Measurements from ENCODE around the gene PFN1. TPM values are rescaled to one million over a fixed set of nuclear protein-coding genes. Genes with fewer than 3 reads are reported as not detected.
A peak's percentile ranks its signal among the peaks of the same experiment; 100 is the strongest.

PFN1 gene
- total and polyA plus RNA-seq, 9 of the 15 experiments (the other 6 are each of a cell fraction or from before 2014, with no cell fraction given) = 60.5 to 1,479 (median 456) TPM

DNA sequence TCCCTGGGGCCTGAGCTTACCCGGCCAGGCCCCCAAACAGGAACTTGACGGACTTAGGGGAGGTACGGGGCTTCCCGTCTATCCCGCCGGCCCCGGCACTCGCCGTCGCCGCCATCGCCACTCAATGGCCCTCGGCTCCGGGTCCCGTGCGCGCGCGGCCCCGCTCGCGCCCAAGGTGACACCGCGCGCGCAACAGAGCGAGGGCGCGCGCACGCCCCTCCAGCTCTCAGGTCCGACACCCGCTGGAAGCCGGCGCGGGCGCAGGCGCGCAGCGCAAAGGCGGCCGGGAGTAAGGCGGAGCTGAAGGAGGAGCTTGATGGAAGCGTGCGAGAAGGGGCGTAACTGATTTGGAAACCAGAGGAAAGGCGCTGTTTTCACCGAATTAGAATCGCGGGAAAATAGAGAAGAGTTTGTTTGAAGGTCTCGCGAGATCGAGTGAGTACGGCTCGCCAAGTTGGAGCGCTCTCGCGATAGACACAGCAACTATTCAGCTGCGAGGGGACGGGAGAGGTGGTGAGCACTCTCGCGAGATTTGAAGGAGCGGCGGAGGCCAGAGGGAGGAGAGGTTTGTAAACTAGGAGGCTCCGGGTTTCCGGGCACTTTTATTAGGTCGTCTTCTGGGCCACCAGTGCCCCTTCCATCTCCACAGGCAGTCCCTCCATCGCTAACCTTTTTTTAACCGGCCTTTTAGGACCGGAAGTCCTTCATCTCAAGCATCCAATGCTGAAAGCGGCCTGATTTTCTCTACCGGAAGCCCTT is 8.4 kb downstream of the PFN1 start, which contains the start of the genes RNF167 and SLC25A11 (continued):
- TF ChIP-seq TOE1 (IDR thresholded peaks at IDR 0.05; ENCODE audit: borderline replicate concordance) (no peak; the same call in 1 of the 2 replicates), TOE1 (CRISPR knock-in tag; IDR thresholded peaks at IDR 0.05; ENCODE audit: borderline replicate concordance, low read depth) (no peak), ZNF140 (CRISPR knock-in tag; IDR thresholded peaks at IDR 0.05) (no peak), SNRNP70 (optimal IDR thresholded peaks at IDR 0.05; ENCODE audit: low read depth, low read length) (no peak), FIP1L1 (IDR thresholded peaks at IDR 0.05; ENCODE audit: low read depth, low read length, poor library complexity, severe bottlenecking) (peak; percentile 28), HSF4 (CRISPR knock-in tag; IDR thresholded peaks at IDR 0.05; ENCODE audit: borderline replicate concordance) (no peak), HDGF (IDR thresholded peaks at IDR 0.05) (no peak), MTF1 (CRISPR knock-in tag; IDR thresholded peaks at IDR 0.05; ENCODE audit: borderline replicate concordance) (no peak), L3MBTL2 (IDR thresholded peaks at IDR 0.05) (peak; percentile 51; the same call in 1 of the 2 replicates), PHF21A (IDR thresholded peaks at IDR 0.05; ENCODE audit: borderline replicate concordance, low read depth) (no peak), ZNF766 (CRISPR knock-in tag; conservative IDR thresholded peaks at IDR 0.05) (peak; percentile 93), BRD4 (IDR thresholded peaks at IDR 0.05) (no peak), HOXB6 (CRISPR knock-in tag; IDR thresholded peaks at IDR 0.05; ENCODE audit: borderline replicate concordance) (no peak), MAFF (IDR thresholded peaks at IDR 0.05; ENCODE audit: low read length) (peak; percentile 82; the same call in 1 of the 2 replicates), ZNF124 (CRISPR knock-in tag; IDR thresholded peaks at IDR 0.05) (no peak), SAFB (IDR thresholded peaks at IDR 0.05; ENCODE audit: borderline replicate concordance, low read depth, low read length) (no peak), ZNF224 (CRISPR knock-in tag; IDR thresholded peaks at IDR 0.05) (no peak), DPF2 (IDR thresholded peaks at IDR 0.05) (no peak), ZNF583 (CRISPR knock-in tag; IDR thresholded peaks at IDR 0.05) (no peak)
- TF ChIP-seq, protein P1, sequence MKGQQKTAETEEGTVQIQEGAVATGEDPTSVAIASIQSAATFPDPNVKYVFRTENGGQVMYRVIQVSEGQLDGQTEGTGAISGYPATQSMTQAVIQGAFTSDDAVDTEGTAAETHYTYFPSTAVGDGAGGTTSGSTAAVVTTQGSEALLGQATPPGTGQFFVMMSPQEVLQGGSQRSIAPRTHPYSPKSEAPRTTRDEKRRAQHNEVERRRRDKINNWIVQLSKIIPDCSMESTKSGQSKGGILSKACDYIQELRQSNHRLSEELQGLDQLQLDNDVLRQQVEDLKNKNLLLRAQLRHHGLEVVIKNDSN (CRISPR knock-in tag; IDR thresholded peaks at IDR 0.05) = no peak
- TF ChIP-seq, protein P2, sequence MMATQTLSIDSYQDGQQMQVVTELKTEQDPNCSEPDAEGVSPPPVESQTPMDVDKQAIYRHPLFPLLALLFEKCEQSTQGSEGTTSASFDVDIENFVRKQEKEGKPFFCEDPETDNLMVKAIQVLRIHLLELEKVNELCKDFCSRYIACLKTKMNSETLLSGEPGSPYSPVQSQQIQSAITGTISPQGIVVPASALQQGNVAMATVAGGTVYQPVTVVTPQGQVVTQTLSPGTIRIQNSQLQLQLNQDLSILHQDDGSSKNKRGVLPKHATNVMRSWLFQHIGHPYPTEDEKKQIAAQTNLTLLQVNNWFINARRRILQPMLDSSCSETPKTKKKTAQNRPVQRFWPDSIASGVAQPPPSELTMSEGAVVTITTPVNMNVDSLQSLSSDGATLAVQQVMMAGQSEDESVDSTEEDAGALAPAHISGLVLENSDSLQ (IDR thresholded peaks at IDR 0.05) = peak; percentile 72
- TF ChIP-seq, protein P3, sequence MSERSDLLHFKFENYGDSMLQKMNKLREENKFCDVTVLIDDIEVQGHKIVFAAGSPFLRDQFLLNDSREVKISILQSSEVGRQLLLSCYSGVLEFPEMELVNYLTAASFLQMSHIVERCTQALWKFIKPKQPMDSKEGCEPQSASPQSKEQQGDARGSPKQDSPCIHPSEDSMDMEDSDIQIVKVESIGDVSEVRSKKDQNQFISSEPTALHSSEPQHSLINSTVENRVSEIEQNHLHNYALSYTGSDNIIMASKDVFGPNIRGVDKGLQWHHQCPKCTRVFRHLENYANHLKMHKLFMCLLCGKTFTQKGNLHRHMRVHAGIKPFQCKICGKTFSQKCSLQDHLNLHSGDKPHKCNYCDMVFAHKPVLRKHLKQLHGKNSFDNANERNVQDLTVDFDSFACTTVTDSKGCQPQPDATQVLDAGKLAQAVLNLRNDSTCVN (CRISPR knock-in tag; IDR thresholded peaks at IDR 0.05) = no peak
- TF ChIP-seq, protein P4, sequence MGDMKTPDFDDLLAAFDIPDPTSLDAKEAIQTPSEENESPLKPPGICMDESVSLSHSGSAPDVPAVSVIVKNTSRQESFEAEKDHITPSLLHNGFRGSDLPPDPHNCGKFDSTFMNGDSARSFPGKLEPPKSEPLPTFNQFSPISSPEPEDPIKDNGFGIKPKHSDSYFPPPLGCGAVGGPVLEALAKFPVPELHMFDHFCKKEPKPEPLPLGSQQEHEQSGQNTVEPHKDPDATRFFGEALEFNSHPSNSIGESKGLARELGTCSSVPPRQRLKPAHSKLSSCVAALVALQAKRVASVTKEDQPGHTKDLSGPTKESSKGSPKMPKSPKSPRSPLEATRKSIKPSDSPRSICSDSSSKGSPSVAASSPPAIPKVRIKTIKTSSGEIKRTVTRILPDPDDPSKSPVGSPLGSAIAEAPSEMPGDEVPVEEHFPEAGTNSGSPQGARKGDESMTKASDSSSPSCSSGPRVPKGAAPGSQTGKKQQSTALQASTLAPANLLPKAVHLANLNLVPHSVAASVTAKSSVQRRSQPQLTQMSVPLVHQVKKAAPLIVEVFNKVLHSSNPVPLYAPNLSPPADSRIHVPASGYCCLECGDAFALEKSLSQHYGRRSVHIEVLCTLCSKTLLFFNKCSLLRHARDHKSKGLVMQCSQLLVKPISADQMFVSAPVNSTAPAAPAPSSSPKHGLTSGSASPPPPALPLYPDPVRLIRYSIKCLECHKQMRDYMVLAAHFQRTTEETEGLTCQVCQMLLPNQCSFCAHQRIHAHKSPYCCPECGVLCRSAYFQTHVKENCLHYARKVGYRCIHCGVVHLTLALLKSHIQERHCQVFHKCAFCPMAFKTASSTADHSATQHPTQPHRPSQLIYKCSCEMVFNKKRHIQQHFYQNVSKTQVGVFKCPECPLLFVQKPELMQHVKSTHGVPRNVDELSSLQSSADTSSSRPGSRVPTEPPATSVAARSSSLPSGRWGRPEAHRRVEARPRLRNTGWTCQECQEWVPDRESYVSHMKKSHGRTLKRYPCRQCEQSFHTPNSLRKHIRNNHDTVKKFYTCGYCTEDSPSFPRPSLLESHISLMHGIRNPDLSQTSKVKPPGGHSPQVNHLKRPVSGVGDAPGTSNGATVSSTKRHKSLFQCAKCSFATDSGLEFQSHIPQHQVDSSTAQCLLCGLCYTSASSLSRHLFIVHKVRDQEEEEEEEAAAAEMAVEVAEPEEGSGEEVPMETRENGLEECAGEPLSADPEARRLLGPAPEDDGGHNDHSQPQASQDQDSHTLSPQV (IDR thresholded peaks at IDR 0.05) = no peak
